ENCODE data around the gene ACTG1.

ACTG1 gene

GRCh38 chr17:81512562-81513371 is at the start of gene ACTG1:
TSS of gene ACTG1 (minus strand) at chr17:81512799. CDS start at chr17:81512354, 445 bp downstream.
- H3K27ac ChIP-seq = peak within 1 kb of the TSS; percentile 94

GRCh38 chr17:81561494-81561885 is 48.9 kb upstream of the ACTG1 start:
- TF ChIP-seq ZFX (IDR thresholded peaks at IDR 0.05) (no peak), CTCF (conservative IDR thresholded peaks at IDR 0.05) (no peak)
- no peak overlapping the region for H3K27ac ChIP-seq

More at GRCh38 chr17:81512562-81513371, at the start of gene ACTG1:
- peak; percentile 82 for TF ChIP-seq ZFX (IDR thresholded peaks at IDR 0.05)
- TF ChIP-seq CTCF (conservative IDR thresholded peaks at IDR 0.05) = no peak

DNA sequence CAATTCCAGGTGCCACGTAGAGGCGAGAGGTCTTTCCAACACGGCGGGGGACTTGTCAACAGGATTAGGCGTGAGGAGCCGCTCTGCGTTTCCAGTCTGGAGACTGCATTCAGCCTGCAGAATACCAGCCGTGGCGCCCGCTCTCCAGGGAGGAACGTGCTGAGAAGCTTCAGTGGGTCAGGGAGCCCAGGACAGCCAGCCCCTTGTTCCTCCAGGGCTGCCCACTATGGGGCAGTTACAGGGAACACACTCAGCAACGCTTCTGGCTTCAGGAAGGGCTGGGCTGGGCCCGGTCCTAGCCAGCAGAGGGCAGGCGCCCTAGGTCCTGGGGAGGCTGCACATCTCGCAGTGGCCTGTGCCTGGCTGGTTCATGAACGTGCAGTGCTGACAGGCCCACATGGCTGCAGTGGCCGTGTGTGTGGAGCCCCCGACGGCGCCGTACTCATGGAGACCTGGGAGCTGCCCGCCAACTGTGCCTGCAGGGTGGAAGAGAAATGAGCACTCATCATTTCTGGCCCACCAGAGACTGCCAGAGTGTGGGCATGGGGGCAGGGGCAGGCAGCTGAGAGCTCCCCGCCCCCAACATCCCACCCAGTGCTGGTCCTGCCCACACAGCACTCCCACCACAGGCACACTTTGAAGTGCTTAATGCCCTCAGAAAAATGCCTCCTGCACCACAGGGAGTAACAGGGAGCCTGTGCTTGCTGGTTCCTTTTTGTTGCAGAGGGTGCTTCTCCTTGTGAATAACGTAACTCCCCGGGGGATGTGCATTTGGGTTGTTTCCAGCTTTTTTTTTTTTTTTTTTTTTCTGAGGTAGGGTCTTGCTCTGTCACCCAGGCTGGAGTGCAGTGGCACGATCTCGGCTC is 46.6 kb upstream of the ACTG1 start:
- no peak overlapping the region for H3K27ac ChIP-seq
- TF ChIP-seq ZFX (IDR thresholded peaks at IDR 0.05) = no peak
- no peak for TF ChIP-seq CTCF (conservative IDR thresholded peaks at IDR 0.05)

- TF ChIP-seq ZFX (IDR thresholded peaks at IDR 0.05) (no peak), CTCF (conservative IDR thresholded peaks at IDR 0.05) (no peak)
- H3K27ac ChIP-seq = no peak overlapping the region
Observed at GRCh38 chr17:81558115-81558468, 45.5 kb upstream of the ACTG1 start.

DNA sequence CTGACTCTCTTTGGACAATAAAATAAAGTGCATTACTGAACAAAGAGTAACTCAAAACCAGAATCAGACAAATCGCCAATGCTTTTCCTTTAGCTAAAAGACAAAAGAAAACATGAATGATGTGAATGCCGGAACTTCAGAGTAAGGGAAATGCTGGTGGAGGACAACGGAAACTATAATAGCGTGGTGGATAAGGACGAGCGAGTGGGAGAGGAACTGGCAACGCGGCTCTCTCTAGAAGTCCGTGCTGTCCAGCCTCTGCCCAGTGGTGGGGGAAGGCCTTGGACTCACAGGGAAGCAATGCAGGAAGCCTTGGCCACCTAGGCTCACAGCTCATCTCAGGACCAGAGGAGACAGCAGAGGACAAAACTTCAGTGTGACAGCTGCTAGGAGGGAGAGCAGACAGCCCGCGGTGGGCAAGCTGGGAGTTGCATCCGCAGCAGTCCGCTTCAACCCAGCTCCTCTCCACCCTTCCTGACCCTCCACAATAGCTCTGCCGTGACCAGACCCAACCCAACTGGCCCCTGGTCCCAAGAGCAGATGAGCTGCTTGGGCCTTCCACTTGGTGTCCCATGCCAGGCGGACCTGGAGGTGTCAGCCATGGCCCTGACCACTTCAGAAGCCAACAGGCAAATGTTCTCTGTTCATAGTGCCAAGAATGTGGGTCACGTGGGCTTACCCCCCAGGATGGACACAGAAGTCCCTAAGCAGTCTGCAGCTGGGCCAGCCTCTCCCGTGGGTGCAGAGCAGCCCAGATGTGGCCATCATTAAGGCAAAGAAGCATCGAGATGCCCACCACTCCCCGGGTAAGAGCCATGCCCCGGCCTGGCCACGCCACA is 44.9 kb upstream of the ACTG1 start:
- H3K27ac ChIP-seq = no peak overlapping the region
- TF ChIP-seq CTCF (conservative IDR thresholded peaks at IDR 0.05) (no peak), ZFX (IDR thresholded peaks at IDR 0.05) (no peak)

GRCh38 chr17:81556863-81557262 is 44.3 kb upstream of the ACTG1 start:
- H3K27ac ChIP-seq = no peak overlapping the region
- no peak for TF ChIP-seq ZFX (IDR thresholded peaks at IDR 0.05)
- no peak for TF ChIP-seq CTCF (conservative IDR thresholded peaks at IDR 0.05)
